B cell (primary cell): ENCODE measurements around the gene ZNF91.

Source experiments
- CTCF ChIP-seq: fragments of 200-600 bp; IDR thresholded peaks from one replicate; pipeline ENCODE4 v1.8.0; 2022; ENCODE audit warnings: antibody characterized with exemption, mild to moderate bottlenecking
- EZH2 ChIP-seq: IDR thresholded peaks from 2 replicates; pipeline ENCODE4 v1.6.1; 2012; ENCODE audit warnings: borderline replicate concordance, low read depth, mild to moderate bottlenecking, moderate library complexity, low read length; ENCODE audit not compliant: insufficient read depth, poor library complexity, severe bottlenecking

GRCh38 chr19:23294141-23294540 lies 101.1 kb downstream of the ZNF91 start:
- no peak for TF ChIP-seq CTCF
- no peak for TF ChIP-seq EZH2
